ENCODE results near the gene PLIN5. TPM values are rescaled to one million over a fixed set of nuclear protein-coding genes. Genes with fewer than 3 reads are reported as not detected.

Gene PLIN5
- total RNA-seq, 1 donor from 2014 or later = not detected

DNA sequence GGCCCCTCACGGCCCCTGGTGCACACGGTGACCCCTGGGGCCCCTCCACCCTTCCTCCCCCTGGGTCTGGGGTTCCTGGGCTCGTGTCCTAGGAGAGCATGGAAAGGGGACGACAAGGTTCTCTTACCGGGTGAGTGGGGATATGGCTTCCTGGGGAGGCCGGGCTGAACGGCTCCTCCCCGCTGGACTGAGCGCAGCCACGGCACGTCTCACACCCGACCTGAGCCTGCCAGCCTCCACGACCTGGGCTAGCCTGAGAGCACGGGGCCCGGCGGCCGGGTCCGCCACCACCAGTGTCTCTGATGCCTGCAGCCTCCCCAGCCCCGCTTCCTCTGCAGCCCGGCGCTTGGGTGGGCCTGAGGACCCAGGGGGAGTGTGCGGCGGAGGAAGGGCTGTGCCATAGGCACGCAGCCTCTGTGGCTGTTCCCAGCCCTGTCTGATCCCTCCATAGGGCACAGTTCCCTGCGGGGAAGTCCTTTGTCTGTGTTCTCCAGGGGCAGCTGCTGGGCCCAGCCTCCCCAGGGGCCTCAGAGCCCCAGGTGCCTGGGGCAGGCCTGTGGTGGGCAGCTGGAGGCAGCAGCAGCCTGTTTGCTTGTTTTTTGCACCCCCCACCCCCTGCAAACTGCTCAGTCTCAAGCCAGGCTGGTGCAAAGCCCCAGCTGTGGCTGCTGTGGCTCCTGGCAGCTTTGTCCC, 31.7 kb downstream of the PLIN5 start:
- H3K4me3 ChIP-seq (ENCODE audit: low read depth, low read length) = no peak overlapping the region
- no peaks in the 10 kb centered on the region for H3K27me3 ChIP-seq (ENCODE audit: control insufficient read depth, insufficient read depth, low read length)
- H3K36me3 ChIP-seq (ENCODE audit: control insufficient read depth, insufficient read depth, low read length) = peaks cover 1% of the 10 kb centered on the region
- TF ChIP-seq, protein P1, sequence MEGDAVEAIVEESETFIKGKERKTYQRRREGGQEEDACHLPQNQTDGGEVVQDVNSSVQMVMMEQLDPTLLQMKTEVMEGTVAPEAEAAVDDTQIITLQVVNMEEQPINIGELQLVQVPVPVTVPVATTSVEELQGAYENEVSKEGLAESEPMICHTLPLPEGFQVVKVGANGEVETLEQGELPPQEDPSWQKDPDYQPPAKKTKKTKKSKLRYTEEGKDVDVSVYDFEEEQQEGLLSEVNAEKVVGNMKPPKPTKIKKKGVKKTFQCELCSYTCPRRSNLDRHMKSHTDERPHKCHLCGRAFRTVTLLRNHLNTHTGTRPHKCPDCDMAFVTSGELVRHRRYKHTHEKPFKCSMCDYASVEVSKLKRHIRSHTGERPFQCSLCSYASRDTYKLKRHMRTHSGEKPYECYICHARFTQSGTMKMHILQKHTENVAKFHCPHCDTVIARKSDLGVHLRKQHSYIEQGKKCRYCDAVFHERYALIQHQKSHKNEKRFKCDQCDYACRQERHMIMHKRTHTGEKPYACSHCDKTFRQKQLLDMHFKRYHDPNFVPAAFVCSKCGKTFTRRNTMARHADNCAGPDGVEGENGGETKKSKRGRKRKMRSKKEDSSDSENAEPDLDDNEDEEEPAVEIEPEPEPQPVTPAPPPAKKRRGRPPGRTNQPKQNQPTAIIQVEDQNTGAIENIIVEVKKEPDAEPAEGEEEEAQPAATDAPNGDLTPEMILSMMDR (IDR thresholded peaks at IDR 0.05; ENCODE audit: insufficient read depth, low read length, poor library complexity, severe bottlenecking) = no peak
- DNase-seq (ENCODE audit: low read depth) = no peak

DNA sequence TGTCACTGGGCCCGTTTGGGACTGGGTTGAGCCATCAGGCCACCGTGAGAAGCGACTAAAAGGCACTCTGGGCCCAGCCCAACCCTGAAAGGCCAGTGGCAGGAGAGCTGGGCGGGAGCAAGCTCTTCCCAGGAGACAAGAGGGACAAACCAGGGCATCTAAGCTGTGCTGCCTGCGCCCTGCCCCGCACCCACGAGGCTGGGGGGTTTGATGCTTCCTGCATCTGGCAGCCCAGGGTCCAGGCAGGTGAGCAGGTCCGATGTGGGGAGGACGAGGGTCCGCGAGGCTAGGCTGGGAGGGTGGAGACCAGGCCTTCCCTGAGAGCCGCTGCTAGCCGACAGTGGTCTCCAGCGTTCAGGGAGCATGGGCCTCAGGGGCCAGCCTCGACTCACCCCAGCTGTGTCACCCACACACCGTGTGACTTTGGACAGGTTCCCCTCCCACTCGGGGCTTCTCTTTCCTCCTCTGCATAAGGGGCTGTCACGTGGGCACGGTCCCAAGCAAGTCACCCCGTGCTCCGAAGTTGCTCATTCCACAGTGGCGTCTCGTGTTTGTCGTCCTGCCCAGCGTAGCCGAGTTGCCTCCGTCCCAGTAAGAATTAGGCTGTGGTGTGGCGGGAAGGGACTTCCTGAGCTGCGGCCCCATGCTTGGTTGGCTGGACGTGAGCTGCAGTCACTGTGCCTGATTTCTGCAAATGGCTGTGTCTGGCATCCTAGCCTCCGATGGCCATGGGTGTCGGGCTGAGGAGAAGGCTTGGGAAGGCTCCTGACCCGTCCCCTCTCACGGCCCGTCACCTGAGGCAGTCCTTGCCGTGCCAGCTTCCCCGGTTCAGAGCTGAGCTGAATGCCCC, 32.5 kb downstream of the PLIN5 start:
- H3K36me3 ChIP-seq (ENCODE audit: control insufficient read depth, insufficient read depth, low read length) = peaks cover 1% of the 10 kb centered on the region
- TF ChIP-seq, protein P1 (IDR thresholded peaks at IDR 0.05; ENCODE audit: insufficient read depth, low read length, poor library complexity, severe bottlenecking) = no peak

DNA sequence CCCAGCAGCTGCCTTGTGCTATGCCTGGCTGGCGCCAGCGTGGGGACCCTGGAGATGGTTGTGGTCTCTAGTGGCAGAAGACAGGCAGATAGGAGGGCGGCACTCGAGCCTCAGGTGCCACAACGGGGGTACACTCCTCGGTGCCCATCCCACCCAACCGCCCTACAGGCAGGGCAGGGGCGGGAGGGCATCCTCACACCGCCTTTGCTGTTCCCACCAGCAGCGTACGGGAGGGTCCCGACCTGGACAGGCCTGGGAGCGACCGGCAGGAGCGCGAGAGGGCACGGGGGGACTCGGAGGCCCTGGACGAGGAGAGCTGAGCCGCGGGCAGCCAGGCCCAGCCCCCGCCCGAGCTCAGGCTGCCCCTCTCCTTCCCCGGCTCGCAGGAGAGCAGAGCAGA, 33.3 kb downstream of the PLIN5 start:
- TF ChIP-seq, protein P1 (IDR thresholded peaks at IDR 0.05; ENCODE audit: insufficient read depth, low read length, poor library complexity, severe bottlenecking) = no peak
- no peak overlapping the region for H3K4me3 ChIP-seq (ENCODE audit: low read depth, low read length)
- no peaks in the 10 kb centered on the region for H3K27me3 ChIP-seq (ENCODE audit: control insufficient read depth, insufficient read depth, low read length)
- peaks cover 1% of the 10 kb centered on the region for H3K36me3 ChIP-seq (ENCODE audit: control insufficient read depth, insufficient read depth, low read length)
- no peak for DNase-seq (ENCODE audit: low read depth)

More for the DNA sequence above, 32.5 kb downstream of the PLIN5 start:
- no peak for DNase-seq (ENCODE audit: low read depth)
- Histone ChIP-seq H3K4me3 (ENCODE audit: low read depth, low read length) (no peak overlapping the region), H3K27me3 (ENCODE audit: control insufficient read depth, insufficient read depth, low read length) (no peaks in the 10 kb centered on the region)

DNA sequence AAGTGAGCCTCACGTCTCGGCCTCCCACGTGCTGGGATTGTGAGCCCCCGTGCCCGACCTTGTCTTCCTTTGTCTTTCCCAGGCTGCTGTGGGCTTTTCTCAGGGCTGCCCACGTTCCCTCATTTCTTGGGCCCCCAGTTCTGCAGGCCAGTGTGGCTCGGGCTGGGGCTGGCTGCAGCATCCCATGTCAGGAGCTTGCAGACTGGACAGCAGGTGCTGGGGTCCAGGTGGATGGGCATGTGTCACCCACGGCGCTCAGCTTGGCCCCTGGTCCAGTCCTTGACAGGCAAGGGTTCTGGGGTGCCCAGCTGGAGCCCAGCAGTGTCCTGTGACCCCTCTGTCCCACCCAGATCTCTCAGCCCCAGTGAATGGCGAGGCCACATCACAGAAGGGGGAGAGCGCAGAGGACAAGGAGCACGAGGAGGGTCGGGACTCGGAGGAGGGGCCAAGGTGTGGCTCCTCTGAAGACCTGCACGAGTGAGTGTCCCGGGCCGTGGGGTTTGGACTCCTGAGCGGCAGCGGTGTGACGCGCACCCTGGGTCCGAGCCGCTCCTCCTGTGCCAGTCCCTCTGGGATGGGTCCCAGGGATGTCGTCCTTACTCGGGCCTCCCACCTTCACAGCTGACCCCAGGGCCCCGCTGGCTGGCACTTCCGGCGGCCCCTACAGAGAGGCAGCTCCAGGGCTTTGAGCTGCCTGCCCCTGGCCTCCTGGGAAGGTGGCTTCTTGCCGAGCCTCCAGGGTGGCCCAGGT, 34.0 kb downstream of the PLIN5 start:
- TF ChIP-seq, protein P1 (IDR thresholded peaks at IDR 0.05; ENCODE audit: insufficient read depth, low read length, poor library complexity, severe bottlenecking) = no peak
- Histone ChIP-seq H3K4me3 (ENCODE audit: low read depth, low read length) (no peak overlapping the region), H3K27me3 (ENCODE audit: control insufficient read depth, insufficient read depth, low read length) (no peaks in the 10 kb centered on the region), H3K36me3 (ENCODE audit: control insufficient read depth, insufficient read depth, low read length) (peaks cover 1% of the 10 kb centered on the region)
- DNase-seq (ENCODE audit: low read depth) = no peak

DNA sequence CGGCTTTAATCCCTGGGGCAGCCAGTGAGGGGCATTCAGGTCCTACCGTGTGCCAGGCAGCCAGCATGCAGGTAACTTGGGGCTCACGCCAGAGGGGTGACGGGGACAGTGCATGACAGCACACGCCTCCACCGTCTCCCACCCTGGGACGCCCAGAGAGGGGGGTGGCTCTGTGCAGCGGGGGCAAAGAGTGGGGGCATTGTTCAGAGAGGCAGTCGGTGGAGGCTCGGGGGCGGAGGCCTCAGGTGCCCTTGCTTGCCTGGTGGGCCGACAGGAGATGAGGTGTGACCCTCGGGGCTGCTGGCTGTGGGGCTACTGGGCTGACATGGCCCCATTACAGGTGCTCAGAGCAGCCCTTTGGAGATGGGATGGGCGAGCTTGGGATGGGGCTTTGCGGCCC, 35.2 kb downstream of the PLIN5 start:
- H3K4me3 ChIP-seq (ENCODE audit: low read depth, low read length) = no peak overlapping the region
- TF ChIP-seq, protein P1 (IDR thresholded peaks at IDR 0.05; ENCODE audit: insufficient read depth, low read length, poor library complexity, severe bottlenecking) = no peak
- no peaks in the 10 kb centered on the region for H3K27me3 ChIP-seq (ENCODE audit: control insufficient read depth, insufficient read depth, low read length)
- peaks cover 1% of the 10 kb centered on the region for H3K36me3 ChIP-seq (ENCODE audit: control insufficient read depth, insufficient read depth, low read length)
- no peak for DNase-seq (ENCODE audit: low read depth)
